Cerebellar cortex (tissue), 1 donor: ENCODE data around the gene DPYSL3.

Experiments used
- DNase-seq: peaks from one replicate; pipeline ENCODE4 v3.0.0-alpha.2; 2015; ENCODE audit warnings: low spot score

The DPYSL3 gene

DNA sequence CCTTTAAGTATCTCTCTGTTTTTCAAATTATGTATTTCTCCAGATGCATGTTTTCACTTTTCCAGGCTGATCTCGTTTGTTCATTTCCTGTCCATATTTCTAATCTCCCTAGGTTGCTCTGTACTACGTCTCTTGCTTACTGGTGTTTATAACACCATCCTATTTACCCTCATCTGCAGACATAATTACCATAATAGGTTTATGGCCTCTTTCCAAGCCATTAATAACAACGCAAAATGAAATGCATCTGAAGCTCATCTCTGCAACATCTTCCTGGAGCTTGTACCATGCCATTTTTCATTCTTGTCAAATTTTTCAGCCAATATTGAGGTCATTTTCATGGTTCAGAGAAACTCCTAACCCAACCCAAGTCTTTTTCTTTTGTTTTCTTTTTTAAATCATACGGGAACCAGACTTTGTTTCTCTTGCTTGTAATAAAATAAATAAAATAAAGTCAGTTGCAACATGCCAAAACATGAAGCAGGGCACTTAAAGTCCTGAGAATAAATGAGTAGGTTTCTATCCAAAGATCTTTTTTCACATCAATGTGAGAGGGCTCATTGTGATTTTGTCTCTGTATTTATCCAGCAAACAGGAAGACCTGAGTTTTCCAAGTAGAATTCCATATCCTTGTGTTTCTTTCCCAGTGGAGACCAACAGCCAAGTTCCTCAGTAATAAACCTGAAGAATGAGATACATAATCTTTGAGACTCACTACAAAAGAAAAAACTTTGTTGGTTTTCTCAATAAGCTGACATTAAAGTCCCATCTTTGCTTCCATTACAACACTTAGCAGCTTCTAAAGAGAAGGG lies 37.0 kb downstream of the DPYSL3 start:
- no peak for DNase-seq

- DNase-seq: no peak
These were observed 41.8 kb downstream of the DPYSL3 start for GRCh38 chr5:147467973-147468508.

DNA sequence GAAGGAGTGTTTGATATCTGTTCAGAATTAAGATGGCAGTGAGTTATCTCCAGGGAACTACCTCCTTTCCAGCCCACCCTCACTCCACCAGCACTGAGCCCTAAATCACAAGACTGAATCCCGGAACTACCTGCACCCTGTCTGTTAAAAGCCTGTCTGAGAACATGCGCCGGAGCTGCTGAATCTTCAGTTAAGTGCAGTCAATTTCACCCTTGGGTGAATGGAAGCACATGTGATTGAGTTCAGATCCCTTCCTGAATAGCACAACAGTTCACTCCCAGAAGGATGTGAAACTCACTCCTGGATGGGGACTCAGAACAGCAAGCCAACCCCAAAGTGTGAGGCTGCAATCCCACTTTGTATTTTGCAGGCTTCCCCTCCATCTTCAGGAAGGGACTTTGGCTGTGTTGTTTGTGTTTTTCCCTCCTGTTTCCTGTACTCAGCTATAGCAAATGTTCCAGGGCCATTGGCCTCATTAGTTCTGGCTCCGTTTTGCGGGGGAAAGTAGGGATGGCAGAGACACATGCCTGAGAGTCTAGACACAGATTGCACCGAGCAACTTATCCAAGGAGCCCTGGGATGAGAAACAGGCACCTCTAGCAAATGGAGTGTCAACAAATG lies 43.4 kb downstream of the DPYSL3 start:
- no peak for DNase-seq

DNA sequence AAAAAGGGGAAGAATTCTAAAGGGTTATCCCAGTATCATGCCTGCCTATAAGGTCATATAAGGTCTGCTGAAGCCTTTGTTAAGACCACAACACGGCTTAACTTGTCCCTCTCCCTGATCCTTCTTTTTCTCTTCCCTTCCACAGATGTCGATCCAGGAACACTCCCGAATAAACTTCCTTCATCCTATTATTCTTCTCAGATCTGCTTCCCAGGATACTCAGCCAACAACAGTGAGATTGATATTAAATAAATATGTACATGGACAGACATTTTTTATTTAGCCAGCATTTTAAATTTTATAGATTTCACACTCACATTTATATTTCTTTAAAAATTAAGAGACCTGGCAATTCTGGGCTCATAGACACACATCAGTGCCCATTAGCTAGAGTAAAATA lies 44.1 kb downstream of the DPYSL3 start:
- no peak for DNase-seq

GRCh38 chr5:147464211-147464610 lies 45.7 kb downstream of the DPYSL3 start:
- DNase-seq: no peak

DNA sequence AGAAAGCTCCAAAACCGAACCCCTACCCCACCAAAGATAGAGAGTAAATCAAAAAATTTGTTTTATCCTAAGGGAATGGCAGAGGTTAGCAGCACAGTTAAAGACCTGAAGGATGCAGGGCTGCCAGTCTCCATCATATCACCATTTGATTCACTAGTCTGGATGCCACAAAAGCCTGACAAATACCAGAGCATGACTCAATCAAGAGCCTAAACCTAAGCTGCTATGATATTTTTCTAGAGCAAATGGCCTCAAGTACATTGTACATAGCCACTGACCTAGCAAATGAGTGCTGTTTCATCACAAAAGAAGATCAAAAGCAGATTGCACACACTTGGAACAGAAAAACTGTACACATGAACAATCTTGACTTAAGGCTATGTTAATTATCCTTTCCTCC lies 48.0 kb downstream of the DPYSL3 start:
- no peak for DNase-seq

GRCh38 chr5:147460380-147460779 lies 49.5 kb downstream of the DPYSL3 start:
- no peak for DNase-seq

GRCh38 chr5:147458581-147458980 lies 51.3 kb downstream of the DPYSL3 start:
- no peak for DNase-seq

DNA sequence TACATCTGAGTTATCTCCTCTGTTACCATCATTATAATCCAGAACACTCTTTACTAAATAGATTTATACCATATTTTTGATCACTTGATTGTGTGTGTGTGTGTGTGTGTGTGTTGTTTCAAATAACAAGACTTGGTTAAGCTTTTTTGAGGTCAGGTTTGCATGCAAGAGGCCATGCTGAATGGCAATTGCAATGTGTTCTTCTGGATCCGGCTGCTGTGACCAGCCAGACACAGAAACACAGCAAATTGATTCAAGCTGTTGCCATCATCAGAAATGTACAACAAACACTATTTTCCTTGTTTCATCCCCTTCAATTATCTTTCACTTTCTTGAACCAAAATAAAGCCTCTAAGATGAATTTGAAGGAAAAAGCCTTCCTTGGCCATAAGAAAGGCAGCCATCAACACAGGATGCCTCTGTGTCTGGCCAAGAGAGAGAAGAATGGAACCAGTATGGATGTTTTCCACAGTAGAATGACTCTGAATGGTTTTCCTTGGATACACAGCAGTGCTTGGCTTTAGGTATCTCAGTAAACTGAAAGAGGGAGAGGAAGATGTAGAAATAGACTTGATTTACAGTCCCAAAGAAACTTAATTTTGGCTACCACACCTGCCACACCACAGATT lies 53.9 kb downstream of the DPYSL3 start:
- no peak for DNase-seq

DNA sequence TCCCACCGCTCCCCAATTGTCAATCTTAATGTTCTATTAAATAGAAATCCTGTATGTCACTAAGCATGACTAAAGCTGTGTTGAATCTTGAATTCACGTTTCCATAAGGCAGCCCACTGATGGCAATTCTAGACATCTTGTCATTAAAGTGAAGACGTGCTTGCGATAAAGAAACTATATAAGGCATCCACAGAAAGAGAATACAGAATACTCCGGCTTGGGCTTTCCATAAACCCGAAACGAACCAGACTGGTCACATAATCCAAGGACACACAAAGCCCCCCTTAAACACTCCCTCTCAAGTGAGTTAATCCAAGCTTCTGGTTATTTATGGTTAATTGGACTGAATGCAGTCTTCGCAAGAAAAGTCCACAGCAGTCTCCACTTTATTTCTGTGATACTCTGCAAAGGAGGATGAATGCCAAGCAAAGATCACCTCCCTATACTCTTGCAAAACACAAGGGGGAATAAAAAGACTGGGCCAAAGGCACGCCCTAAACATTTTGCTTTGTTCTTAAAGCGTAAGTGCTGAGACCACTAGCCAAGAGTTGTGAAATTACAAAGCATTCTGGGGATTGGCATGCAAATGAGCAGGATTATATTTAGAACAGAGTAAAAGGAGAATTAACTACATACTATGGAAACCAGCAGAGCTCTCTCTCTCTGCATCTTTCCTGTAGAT lies 54.7 kb downstream of the DPYSL3 start:
- DNase-seq: no peak

DNA sequence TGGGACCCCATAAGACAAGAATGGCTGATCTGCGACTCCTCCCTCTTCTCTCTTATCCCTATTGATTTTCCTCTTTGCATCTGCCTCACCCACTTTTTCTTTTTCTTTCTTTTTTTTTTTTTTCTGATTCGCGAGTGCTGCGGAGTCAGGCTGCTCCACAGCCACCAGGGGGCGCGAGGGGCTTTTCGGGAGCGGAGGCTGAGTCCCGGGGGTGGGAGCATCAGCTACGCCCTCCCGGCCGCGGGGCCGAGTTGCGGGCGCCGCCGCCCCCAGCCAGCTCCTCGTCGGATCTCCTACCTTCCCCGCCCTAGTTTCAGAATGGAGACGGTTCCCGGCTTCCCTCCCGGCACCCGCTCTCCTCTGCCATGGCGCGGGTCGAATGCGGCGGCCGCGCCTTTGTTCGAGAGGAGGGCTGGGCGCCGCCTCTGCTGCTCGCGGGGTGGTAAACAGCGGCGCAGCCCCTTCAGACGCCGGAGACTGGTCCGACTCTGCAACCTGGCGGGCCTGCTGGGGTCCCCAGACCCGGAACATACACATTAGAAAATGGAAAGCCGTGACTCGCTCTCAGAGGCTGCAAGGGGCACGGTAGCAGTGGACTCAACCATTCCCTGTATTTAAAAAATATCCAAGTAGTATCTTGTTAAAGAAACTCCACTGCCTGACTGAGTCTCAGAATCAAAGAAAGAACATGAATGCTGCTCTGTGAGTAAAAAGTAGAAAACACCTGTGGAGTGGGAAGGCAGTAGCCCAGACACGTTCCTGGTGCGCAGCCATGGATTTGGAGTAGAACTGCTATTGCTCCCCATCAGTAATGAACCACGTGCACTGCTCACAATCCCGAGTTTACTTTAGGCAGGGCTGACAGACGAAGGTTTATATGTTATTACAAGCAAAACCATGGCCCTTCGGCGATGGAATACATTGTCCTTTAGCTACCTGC lies 55.7 kb downstream of the DPYSL3 start:
- DNase-seq: peak; percentile 66

DNA sequence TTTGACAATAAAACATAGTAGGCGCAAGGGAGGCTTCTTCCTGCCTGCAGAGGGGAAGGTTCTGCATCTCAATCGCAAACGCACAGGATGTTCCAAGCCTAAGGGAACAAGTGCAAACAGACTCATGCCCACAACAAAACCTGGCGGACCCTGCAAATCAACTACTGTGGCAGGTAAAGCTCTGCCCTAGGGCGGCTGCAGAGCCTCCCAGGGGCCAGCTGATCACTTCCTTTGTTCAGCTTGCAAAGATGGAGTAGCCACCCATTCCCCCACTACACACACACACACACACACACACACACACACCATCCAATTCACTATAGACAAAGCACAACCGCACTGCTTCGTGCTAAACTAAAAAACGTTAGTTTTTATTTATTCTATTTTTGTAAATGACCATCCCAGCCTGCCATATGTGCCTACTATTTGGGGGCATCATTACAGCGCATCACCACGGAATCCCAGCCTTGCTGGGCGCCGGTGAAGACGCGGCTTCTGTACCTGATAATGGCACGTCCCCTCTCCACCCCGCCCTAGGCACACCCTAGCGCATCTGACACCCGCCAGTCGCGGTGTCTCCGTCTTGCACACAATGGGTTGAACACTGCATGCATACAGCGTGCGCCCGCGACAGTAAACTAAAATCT lies 57.6 kb downstream of the DPYSL3 start:
- DNase-seq: peak; percentile 28

DNA sequence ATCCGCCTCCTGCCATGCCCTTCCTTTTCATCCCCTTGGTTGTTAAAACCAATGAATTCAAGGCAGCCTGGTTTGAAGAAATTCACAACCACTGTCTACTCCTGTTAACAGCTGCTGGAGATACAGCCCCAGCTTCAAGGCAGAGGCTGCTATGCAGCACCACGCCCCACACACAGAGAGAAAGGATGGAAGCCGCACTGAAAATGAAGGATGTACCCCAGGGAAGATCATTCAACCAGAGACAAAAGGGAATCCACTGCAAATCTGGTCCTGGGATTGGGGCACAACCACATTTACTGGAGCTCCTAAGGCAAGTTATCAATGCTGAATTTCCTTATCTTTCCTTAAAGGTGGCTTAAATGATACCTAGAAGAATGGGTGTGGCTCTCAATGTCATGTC lies 58.7 kb downstream of the DPYSL3 start:
- no peak for DNase-seq

DNA sequence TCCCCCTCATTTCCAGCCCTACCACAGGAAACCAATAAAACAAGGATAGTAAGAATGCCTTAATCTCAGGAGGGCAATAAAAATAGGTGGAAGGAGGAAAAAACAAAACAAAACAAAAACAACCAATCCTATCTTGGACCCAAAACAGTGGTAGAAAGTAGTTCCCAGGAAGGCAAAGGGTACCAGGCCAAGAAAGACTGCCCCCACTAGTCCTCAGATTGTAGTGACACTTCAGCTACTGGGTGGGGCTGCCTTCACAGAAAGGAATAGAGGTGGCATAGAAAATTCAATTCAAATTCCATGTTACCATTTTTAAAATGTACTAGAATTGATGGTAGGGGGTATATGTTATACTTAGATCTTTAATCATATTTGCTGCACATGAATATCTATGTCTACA lies 59.3 kb downstream of the DPYSL3 start:
- no peak for DNase-seq

DNA sequence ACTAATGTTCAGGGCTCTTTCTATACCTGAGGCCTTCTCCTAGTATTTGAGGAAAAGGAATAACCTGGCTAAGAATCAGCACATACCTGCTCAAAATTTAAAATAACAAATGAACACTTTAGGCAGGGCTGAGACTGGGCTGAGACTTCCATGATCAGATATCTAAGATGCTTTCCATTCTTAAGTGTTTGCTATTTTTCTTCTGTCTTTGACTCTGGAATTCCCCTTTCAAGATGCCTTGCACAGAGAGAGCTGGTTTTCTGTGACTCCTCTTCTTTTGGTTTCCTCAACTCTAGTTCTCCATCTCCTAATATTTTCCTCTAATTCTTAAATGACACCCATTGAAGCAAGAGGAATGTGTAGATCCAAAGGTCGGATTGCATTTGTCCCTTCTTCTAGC lies 61.1 kb downstream of the DPYSL3 start:
- no peak for DNase-seq

GRCh38 chr5:147446523-147446922 lies 63.3 kb downstream of the DPYSL3 start:
- DNase-seq: no peak

GRCh38 chr5:147445917-147446316 lies 64.0 kb downstream of the DPYSL3 start:
- no peak for DNase-seq

DNA sequence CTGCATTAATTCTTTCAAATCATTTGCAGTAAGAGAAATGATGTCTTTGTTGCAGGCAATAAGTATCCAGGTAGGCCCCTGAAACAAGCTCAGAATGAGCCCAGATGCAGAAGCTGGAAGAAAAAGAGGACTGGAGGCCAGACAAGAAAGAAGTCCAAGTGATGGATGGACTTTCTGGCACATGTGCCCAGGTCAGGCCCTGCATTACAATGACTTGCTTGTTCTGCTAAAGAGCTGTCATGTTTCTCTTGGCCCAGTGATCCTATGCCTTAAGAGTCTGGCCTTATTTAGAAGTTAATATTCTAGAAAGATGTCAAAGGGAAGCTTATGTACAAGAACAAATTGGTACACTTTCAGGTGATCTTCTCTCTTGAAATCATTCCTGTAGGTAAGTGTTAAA lies 64.8 kb downstream of the DPYSL3 start:
- DNase-seq: no peak

GRCh38 chr5:147442224-147442623 lies 67.6 kb downstream of the DPYSL3 start:
- no peak for DNase-seq

DNA sequence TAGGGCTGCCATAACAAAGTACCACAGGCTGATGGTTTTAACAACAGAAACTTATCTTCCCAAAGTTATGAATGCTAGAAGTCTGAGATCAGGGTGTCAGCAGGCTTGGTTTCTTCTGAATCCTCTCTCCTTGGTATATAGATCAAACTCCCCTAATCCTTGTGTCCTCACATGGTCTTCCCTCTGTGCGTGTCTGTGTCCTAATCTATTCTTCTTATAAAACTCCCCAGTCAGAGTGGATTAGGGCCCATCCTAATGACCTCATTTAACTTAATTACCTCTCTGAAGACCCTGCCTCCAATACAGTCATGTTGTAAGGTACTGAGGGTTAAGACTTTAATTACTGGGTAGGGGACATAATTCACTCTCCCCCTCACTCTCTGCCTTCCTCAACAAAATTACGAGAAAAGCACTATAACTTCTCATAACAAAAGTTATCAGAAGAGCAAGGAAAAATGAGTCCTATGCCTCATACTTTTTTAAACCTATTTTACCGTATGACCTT lies 68.6 kb downstream of the DPYSL3 start:
- no peak for DNase-seq

- DNase-seq: no peak
These were observed 70.6 kb downstream of the DPYSL3 start for GRCh38 chr5:147439254-147439653.
